Measurements from ENCODE around the gene LAG3. TPM values are rescaled to one million over a fixed set of nuclear protein-coding genes. Genes with fewer than 3 reads are reported as not detected.

Gene LAG3
- total RNA-seq, 1 donor from 2014 or later = 7.3 TPM

GRCh38 chr12:6753772-6754356, 18.5 kb upstream of the LAG3 start:
- peak overlapping the region; percentile 98 for H3K27ac Mint-ChIP-seq (ENCODE audit: unreplicated experiment)
- peaks cover 12% of the 10 kb centered on the region for H3K9me3 Mint-ChIP-seq (ENCODE audit: unreplicated experiment)
- DNase-seq = peak; percentile 29
- peaks cover 8% of the 10 kb centered on the region for H3K27me3 Mint-ChIP-seq (ENCODE audit: unreplicated experiment)
- H3K4me1 Mint-ChIP-seq (ENCODE audit: low read depth, unreplicated experiment) = peaks cover 27% of the 10 kb centered on the region
- peaks cover 5% of the 10 kb centered on the region for H3K36me3 Mint-ChIP-seq (ENCODE audit: unreplicated experiment)
- H3K4me3 Mint-ChIP-seq (ENCODE audit: unreplicated experiment) = peak overlapping the region; percentile 92
- no peak for TF ChIP-seq CTCF (IDR thresholded peaks at IDR 0.05; ENCODE audit: partially characterized antibody, unreplicated experiment)

GRCh38 chr12:6754411-6754810, 17.9 kb upstream of the LAG3 start:
- TF ChIP-seq CTCF (IDR thresholded peaks at IDR 0.05; ENCODE audit: partially characterized antibody, unreplicated experiment) = no peak
- Mint-ChIP-seq H3K4me1 (ENCODE audit: low read depth, unreplicated experiment) (peaks cover 27% of the 10 kb centered on the region), H3K9me3 (ENCODE audit: unreplicated experiment) (peaks cover 13% of the 10 kb centered on the region), H3K27ac (ENCODE audit: unreplicated experiment) (peak overlapping the region; percentile 98), H3K36me3 (ENCODE audit: unreplicated experiment) (peaks cover 5% of the 10 kb centered on the region), H3K27me3 (ENCODE audit: unreplicated experiment) (peaks cover 8% of the 10 kb centered on the region), H3K4me3 (ENCODE audit: unreplicated experiment) (peak overlapping the region; percentile 92)
- no peak for DNase-seq

- H3K4me1 Mint-ChIP-seq (ENCODE audit: low read depth, unreplicated experiment) = peaks cover 34% of the 10 kb centered on the region
- H3K36me3 Mint-ChIP-seq (ENCODE audit: unreplicated experiment) = no peaks in the 10 kb centered on the region
- no peak for DNase-seq
- peak overlapping the region; percentile 58 for H3K4me3 Mint-ChIP-seq (ENCODE audit: unreplicated experiment)
- H3K27ac Mint-ChIP-seq (ENCODE audit: unreplicated experiment) = peak overlapping the region; percentile 44
- H3K9me3 Mint-ChIP-seq (ENCODE audit: unreplicated experiment) = peaks cover 16% of the 10 kb centered on the region
- no peak for TF ChIP-seq CTCF (IDR thresholded peaks at IDR 0.05; ENCODE audit: partially characterized antibody, unreplicated experiment)
- H3K27me3 Mint-ChIP-seq (ENCODE audit: unreplicated experiment) = peaks cover 15% of the 10 kb centered on the region
Measured at GRCh38 chr12:6757028-6757690, 15.2 kb upstream of the LAG3 start.

- H3K9me3 Mint-ChIP-seq (ENCODE audit: unreplicated experiment) = peaks cover 15% of the 10 kb centered on the region
- H3K27me3 Mint-ChIP-seq (ENCODE audit: unreplicated experiment) = peaks cover 12% of the 10 kb centered on the region
- peaks cover 43% of the 10 kb centered on the region for H3K4me1 Mint-ChIP-seq (ENCODE audit: low read depth, unreplicated experiment)
- no peak for TF ChIP-seq CTCF (IDR thresholded peaks at IDR 0.05; ENCODE audit: partially characterized antibody, unreplicated experiment)
- H3K27ac Mint-ChIP-seq (ENCODE audit: unreplicated experiment) = peak overlapping the region; percentile 79
- peak overlapping the region; percentile 65 for H3K4me3 Mint-ChIP-seq (ENCODE audit: unreplicated experiment)
- no peaks in the 10 kb centered on the region for H3K36me3 Mint-ChIP-seq (ENCODE audit: unreplicated experiment)
- peak; percentile 44 for DNase-seq
Measured at GRCh38 chr12:6758506-6759095, 13.7 kb upstream of the LAG3 start.

- Mint-ChIP-seq H3K4me1 (ENCODE audit: low read depth, unreplicated experiment) (peaks cover 43% of the 10 kb centered on the region), H3K27ac (ENCODE audit: unreplicated experiment) (peak overlapping the region; percentile 18), H3K27me3 (ENCODE audit: unreplicated experiment) (peaks cover 15% of the 10 kb centered on the region), H3K9me3 (ENCODE audit: unreplicated experiment) (peaks cover 19% of the 10 kb centered on the region), H3K4me3 (ENCODE audit: unreplicated experiment) (peak overlapping the region; percentile 36), H3K36me3 (ENCODE audit: unreplicated experiment) (no peaks in the 10 kb centered on the region)
- no peak for TF ChIP-seq CTCF (IDR thresholded peaks at IDR 0.05; ENCODE audit: partially characterized antibody, unreplicated experiment)
- no peak for DNase-seq
Measured at GRCh38 chr12:6759741-6760140, 12.6 kb upstream of the LAG3 start.

Data from glutamatergic neuron (in vitro differentiated cells).